Measurements from ENCODE around the gene NKRF.

GRCh38 chrX:119539872-119540271 lies 66.4 kb downstream of the NKRF start:
- no peak for TF ChIP-seq CTCF (IDR thresholded peaks at IDR 0.05)
- TF ChIP-seq POLR2A (IDR thresholded peaks at IDR 0.05) = no peak

All from right lobe of liver (tissue), 4 donors.